ENCODE data around the gene RAP1GAP2.
"Not testable (repeated sequence)": the region's sequence is repeated elsewhere in the genome, so short reads cannot be mapped to it uniquely, and the experiment has no call there.

RAP1GAP2 gene

DNA sequence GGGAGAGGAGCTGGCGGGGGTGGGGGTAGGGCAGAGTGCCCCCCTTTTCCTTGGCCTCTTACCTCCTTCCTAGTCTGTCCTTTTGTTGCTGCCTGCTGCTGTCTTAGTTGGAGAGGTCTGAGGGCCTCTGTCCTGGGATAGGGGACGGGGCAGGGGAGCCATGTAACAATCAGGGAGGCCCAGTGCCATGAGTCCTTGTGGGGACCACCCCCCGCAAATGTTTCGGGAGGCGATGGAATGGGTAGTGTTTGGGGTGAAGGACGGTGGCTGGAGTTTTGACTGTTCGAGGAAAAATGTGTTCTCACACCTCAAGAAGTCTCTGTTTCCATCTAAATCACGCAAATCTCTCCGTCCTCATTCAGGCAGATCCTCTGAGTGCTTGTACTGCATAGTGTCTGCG is 168.1 kb downstream of the RAP1GAP2 start:
- DNase-seq (ENCODE audit: low read depth in 1 of 2, low spot score in 1 of 2): no peak

DNA sequence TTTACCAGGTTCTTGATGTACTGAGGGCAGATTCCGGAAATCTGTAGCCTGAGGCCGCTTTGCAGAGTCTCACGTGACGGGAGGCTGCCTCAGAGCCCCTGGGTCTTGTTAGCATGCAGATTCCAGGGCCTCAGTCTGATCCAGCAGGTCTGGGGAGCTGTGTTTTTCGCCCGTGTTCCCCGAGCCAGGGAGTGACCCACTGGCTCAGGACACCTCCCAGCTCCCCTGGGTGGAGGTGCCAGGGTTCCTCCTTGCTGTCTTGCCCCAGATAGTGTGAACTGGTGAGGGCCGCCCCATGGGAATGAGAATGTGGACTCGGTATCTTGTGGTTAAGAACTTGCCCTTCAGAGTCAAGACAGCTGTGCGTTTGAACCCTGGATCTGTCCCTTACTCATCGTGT is 168.6 kb downstream of the RAP1GAP2 start:
- DNase-seq (ENCODE audit: low read depth in 1 of 2, low spot score in 1 of 2): no peak

DNA sequence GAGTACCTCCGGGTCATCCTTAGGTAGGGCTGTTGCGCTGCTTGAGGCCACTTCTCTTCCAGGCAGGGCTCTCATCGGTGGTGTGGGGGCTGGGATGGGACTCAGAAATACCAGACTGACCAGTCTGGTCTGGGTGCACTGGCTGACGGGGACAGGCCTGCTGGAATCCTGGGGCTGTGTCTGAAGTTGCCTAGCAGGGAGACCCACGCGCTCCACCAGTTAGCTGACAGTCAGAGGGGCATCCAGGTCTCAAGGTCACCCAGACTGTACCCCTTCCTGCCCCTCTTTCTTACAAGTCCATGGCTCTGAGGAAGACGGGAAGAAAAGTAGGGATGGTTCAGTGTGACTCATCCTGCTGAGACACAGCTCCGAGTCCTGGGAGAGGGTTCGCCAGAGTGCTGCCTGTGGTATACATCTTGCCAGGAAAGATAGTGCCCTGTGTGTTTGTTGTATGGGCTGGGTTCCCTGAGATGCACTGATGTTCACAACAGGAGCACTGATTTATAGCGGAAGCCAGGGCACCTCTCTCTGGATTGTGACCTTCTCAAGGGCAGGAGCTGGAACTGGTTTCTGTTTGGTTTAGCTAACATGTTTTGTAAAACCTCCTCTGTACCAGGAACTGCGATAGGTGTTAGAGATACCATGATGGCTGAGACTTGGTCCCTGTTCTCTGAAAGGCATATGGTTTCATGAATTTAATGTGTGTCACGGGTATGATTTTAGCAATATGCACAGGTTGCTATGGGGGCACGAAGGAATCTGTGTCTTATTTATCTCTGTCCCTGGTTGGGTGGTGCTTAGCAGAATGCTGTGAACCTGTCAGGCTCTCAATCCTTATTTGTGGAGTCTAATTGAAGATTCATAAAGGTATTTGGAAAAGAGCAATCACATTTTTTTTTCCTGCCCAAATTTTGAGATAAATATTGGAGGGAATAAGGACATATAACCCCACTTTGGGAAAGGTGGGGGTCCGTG is 169.7 kb downstream of the RAP1GAP2 start:
- DNase-seq (ENCODE audit: low read depth in 1 of 2, low spot score in 1 of 2): no peak

DNA sequence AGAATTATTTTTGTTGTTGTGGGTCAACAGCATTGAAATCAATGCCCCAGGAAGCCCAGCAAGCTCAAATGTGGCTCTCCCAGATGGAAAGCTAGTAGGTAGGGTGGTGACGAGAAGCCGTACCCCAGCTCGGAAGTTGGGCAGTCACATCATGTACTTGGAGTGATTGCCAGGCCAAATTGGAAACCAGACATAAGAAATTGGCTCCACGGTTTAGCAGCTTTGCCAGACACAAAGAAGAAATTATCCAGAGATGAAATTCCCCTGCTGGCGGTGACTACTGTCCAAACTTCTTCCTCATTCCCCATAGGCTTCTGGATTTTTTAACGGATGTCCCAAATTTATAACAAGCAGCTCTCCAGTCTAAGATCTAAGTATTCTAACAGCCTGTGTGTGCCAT is 171.3 kb downstream of the RAP1GAP2 start:
- DNase-seq (ENCODE audit: low read depth in 1 of 2, low spot score in 1 of 2): no peak

DNA sequence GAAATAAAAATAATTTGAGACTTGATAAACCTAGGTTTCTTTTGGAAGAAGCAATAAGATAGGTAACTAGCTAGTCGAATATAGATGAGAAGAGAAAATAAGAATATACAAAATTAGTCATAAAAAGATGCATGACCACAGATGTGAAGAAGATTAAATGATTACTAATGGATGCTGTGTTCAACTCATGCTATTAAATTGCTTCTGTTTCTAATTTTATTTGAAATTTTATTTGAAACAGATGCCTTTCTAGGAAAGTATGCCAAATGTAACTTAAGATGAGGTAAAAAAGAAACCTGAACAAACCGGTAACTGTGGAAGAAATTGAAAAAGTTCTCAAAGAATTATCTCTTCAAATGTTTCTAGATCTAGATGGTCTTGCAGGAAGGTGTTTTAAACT is 175.6 kb downstream of the RAP1GAP2 start:
- no peak for DNase-seq (ENCODE audit: low read depth in 1 of 2, low spot score in 1 of 2)

DNA sequence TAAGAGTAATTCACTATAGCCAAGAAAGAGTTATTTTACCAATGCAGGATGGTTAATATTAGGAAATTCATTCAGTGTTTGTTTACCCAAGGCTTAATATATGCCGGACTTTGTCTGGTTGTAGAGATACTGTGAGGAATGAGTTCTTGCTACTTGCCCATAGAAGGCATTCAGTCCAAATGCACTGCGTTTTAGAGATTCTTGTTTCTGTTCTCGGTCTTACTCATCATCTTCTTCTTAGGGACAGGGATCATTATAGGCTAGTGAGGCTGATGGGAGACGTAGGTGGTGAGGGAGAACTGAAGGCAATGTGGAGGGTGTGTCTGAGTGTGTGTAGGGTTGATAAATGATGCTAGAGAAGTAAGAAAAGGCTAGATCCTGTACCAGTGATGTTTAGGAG is 176.5 kb downstream of the RAP1GAP2 start:
- no peak for DNase-seq (ENCODE audit: low read depth in 1 of 2, low spot score in 1 of 2)

DNA sequence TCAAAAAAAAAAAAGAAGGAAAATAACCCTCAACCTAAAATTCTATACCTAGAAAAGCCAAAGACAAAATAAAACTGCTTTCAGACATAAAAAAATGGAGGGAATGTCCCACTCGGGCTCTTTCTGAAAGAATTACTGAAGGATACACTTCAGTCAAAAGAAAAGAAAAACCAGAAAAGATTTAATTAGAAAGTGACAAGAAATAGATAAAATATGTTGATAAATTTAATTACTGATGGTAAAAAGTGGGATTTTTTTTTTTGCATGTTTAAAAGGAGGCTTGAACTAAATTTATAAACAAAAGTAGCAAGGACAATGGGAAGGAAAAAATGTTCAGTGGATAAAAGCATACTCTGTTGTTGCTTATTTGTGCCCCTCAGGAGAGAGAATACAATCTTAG is 178.1 kb downstream of the RAP1GAP2 start:
- DNase-seq (ENCODE audit: low read depth in 1 of 2, low spot score in 1 of 2): no peak

DNA sequence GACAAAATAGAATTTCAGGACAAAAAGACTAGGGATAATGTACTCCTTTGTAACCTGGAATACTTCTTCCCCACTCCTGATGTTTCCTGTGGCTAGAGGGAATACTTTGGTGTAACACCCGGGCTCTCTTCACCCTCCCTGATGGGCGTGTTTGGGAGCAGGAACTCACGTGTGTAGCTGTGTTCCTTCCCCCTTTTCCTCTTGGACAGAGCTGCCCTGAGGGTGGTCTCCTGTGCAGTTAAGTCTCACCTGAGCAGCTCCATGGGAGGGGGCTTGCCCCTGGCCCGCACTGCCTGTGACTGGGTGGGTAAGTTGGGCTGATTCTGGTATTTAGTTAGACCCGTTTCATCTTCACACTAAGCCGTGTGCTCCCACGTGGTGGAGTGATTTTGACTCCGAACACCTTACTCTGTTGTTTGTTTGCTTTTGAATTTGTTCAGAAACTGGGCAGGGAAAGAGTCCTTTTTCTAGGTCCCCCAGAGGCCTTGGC is 179.3 kb downstream of the RAP1GAP2 start:
- no peak for DNase-seq (ENCODE audit: low read depth in 1 of 2, low spot score in 1 of 2)

DNA sequence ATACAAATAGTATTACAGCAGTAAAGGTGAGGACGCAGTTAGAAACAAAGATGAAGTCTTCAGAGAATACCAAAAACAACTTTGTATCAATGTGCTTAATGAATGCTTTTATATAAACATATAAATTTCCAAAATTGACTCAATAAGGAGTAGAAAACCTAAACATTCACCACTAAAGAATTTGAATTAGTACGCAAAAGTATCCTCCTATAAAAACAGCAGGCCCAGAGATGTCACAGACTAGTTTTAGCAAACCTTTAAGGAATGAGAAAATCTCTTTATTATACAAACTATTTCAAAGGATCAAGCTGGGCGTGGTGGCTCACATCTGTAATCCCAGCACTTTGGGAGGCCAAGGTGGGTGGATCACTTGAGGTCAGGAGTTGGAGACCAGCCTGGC is 180.9 kb downstream of the RAP1GAP2 start:
- DNase-seq (ENCODE audit: low read depth in 1 of 2, low spot score in 1 of 2): no peak

DNA sequence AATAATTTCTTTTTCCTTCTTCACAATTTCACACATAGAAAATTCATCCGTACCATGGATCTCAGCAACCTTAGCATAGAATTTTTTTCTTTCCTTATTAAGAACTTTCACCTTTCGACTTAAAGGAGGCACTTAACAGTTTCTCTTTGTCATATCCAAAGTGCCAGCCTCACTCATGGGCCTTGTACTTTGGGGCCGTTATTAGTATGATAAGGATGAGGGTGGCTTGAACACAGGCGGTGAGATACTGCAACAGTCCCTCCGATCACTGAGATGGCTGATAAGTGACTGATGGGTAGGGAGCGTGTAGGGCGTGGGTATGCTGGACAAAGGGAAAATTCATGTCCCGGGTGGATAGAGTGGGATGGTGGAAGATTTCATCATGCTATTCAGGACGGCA is 181.9 kb downstream of the RAP1GAP2 start:
- DNase-seq (ENCODE audit: low read depth in 1 of 2, low spot score in 1 of 2): no peak

DNA sequence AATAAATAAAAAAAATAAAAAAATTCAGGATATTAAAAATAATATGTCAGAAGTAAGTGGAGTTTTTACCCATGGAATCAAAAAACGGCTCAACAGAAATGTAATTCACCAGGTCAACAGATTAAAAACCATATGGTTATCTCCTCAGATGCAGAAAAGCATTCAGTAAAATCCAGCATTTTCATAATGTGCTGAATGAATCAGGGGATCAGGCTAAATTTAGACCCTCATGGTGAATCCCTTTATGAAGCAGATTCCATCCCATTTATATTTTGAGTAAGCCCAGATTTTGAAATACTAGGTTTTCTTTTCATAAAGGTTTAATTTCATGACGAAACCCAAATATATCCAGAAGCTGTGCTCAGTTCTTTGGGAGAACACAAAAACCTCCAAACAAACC is 182.8 kb downstream of the RAP1GAP2 start:
- DNase-seq (ENCODE audit: low read depth in 1 of 2, low spot score in 1 of 2): no peak

DNA sequence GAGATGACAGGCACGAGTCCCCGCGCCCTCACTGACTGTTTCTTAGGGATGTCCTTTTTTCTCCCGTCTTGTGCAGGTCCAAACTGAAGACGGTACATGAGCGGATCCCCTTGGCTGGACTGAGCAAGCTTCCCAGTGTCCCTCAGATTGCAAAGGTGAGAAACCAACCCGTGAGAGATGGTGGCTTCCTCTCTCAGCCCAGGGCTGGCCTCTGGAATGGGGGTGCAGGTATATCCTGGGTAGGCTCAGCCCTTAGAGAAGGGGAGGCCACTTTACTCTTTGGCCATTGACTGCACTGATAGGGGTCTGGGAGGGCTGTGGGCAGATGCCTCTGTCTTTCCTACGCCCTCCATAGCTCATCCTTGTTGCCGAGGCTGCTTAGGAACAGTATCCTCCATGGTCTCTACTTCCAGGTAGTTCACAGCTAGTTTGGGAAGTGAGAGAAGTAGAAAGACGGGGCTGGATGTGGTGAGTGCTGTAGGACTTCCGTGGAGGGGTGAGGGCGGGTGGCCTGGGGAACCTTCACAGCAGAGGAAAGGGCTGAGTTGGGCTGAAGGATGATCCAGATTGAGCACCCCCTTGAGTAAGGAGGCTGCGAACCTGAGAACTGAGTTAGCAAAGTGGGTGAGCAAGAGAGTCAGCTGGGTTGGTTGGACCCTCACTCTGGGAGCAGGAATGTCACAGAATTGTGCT is 184.1 kb downstream of the RAP1GAP2 start:
- no peak for DNase-seq (ENCODE audit: low read depth in 1 of 2, low spot score in 1 of 2)

DNA sequence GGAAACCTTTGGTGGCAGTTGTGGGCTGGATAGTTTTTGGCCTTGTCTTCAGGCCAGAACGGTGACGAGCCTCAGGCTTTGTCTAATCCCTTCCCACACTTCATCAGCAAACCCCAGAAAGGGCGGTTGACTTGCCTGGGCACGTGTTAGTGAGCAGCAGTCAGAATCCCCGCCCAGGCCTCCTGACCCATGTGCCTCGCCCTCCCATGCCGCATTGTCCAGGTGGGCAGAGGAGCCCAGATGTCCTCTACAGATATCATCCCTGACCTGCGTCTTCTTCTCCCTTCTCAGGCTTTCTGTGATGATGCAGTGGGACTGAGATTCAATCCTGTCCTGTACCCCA is 184.6 kb downstream of the RAP1GAP2 start:
- no peak for DNase-seq (ENCODE audit: low read depth in 1 of 2, low spot score in 1 of 2)

DNA sequence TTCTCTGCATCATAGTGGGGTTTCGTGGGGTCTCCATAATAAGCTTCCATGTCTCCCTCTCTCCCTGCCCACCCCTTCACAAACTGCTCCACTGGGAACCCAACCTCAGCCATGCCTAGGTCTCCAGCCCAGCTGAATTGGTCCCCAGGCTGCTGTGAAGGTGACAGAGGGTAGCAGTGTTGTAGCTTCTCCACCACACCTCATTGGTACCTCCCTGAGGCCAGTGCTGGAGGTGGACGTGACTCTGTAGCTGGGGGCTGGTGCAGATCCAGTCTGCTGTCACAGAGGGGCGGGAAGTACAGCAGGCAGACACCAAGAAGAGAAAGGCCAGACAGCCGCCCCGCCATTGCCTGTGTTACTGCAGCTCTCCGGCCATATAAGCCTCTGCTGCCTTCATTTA is 185.1 kb downstream of the RAP1GAP2 start:
- no peak for DNase-seq (ENCODE audit: low read depth in 1 of 2, low spot score in 1 of 2)

DNA sequence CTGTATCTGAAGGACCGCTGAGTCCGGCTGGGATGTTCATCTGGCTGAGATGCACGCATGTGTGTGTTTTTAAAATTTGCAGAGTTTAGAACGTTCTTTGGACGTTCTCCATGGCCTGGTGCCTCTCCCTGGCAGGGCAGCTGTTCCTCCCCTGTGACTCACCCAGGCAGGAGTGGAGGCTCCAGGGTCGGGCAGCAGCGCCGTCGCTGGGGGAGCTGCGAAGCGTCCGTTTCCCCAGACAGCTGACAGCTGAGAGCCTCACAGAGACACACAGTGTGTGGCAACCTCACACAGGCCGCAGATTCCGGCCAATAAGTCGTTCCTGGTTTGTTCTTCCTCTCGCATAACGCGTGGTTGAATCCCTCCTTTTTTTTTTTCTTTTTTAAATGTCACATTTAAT is 186.6 kb downstream of the RAP1GAP2 start:
- DNase-seq (ENCODE audit: low read depth in 1 of 2, low spot score in 1 of 2): no peak

DNA sequence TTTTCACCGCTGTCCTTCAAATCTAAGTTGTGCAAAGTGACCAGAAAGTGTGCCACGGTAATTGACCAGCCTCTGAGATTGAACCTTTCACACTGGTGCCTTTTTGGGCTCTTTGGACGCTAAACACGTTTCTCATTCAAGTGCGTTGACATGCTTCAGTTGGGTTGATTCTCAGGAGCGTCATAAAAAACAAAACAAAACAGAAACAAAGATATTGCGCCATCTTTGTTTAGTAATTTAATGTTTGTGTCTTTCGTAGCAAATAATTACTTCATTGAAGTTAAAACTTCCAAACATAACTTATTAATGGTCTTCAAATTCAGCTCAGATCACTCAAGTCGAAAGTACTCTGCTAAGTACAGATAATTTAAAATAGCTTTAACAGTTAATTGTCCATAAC is 187.0 kb downstream of the RAP1GAP2 start:
- DNase-seq (ENCODE audit: low read depth in 1 of 2, low spot score in 1 of 2): no peak

DNA sequence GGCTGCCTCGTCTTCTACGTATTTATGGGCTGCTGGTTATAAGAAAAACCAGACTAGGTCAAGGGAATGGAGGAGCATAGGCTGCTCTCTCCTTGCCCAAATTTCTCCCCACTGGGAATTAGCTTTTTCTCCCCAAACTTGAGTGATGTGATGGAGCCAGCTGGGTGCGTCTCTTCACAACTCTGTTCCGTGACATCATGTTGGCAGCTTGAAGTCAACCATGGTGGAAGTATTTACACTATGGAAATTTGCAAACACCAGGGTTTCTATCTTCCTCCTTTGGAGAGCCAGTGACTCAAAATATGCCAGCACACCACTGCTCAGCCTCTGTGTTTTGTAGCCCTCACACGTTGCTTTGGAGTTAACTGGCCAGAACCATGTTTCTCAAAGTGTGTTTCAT is 189.1 kb downstream of the RAP1GAP2 start:
- DNase-seq (ENCODE audit: low read depth in 1 of 2, low spot score in 1 of 2): no peak

DNA sequence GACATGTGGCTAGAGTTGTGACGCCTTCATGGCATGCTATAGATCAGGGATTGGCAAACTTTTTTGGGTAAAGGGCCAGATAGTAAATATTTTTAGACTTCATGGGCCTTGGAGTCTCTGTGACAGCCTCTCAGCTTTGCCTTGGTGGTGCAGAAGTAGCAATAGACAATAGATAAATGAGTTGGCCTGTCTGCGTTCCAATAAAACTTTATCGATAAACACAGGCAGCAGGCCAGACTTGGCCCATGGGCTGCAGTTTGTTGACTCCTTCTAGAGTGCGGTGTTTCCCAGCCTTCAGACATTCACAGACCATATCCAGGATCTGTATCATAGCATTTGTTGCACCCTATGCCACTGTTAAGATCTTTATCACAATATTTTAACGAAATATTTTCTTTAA is 190.7 kb downstream of the RAP1GAP2 start:
- no peak for DNase-seq (ENCODE audit: low read depth in 1 of 2, low spot score in 1 of 2)

DNA sequence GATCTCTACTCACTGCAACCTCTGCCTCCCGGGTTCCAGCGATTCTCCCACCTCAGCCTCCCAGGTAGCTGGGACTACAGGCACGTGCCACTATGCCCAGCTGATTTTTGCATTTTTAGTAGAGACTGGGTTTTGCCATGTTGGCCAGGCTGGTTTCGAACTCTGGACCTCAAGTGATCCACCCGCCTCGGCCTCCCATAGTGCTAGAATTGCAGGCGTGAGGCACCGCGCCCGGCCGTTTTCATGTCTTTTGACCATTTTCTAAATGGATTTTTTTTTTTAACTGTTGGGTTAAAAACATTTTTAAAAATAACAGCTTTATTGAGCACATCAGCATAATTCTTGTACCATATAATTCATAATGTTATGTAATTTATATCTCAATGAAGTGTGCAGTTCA is 193.2 kb downstream of the RAP1GAP2 start:
- DNase-seq (ENCODE audit: low read depth in 1 of 2, low spot score in 1 of 2): not testable (repeated sequence)

DNA sequence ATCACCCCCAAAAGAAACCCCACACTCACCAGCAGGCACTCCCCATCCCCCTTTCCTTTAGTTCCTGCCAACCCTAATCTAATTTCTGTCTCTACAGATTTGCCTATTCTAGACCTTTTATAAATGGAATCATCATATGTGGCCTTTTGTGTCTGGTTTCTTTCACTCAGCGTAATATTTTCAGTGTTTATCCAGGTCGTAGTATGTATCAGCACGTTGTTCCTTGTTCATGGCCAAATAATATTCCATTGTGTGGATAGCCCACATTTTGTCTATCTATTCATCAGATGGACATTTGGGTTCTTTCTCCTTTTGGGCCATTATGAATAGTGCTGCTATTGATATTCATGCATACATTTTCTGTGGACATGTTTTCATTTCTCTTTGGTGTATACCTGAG is 193.6 kb downstream of the RAP1GAP2 start:
- no peak for DNase-seq (ENCODE audit: low read depth in 1 of 2, low spot score in 1 of 2)

DNA sequence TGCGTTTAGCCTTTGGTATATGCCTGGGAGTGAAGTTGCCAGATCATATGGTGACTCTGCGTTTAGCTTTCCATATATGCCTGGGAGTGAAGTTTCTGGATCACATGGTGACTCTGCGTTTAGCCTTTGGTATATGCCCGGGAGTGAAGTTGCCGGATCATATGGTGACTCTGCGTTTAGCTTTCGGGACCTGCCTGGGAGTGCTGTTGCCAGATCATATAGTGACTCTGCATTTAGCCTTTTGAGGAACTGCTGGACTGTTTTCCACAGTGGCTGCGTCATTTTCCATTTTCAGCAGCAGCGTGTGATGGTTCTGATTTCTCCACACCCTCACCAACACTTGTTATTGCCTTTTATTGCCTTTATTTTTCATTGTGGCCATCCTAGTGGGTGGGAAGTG is 194.2 kb downstream of the RAP1GAP2 start:
- DNase-seq (ENCODE audit: low read depth in 1 of 2, low spot score in 1 of 2): no peak

DNA sequence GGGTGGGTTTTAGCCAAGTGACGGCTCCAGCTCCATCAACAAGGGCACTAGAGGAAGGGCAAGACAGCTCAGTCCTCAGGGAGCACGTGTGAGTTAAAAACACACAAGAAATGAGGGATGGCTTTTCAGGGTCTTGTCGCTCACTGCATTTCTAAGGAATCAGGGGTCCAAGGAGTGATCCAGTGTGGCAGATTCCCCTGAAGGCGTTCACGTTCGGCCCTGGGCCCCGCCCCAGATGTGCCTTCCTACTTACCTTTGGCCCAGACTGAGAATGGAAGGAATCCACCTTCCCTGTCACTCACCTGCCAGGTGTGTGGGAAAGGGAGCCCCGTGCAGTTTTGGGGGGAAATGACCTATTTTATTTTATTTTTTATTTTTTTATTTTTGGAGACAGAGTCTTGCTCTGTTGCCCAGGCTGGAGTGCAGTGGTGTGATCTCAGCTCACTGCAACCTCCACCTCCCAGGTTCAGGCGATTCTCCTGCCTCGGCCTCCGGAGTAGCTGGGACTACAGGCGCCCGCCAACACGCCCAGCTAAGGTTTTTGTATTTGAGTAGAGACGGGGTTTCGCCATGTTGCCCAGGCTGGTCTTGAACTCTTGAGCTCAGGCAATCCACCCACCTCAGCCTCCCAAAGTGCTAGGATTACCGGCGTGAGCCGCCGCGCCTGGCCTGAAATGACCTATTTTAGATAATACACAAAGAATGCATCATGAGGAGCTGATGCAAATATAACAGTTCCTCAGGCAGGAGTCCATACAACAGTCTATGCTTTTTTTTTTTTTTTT is 195.3 kb downstream of the RAP1GAP2 start:
- not testable (repeated sequence) for DNase-seq (ENCODE audit: low read depth in 1 of 2, low spot score in 1 of 2)
